HepG2 (cell line): ENCODE data around the gene CTIF. TPM values are rescaled to one million over a fixed set of nuclear protein-coding genes. Genes with fewer than 3 reads are reported as not detected.
A peak's percentile ranks its signal among the peaks of the same experiment; 100 is the strongest.

ENCODE experiments used
- ADNP ChIP-seq: sonication (generic); formaldehyde crosslinking; IDR thresholded peaks from 2 replicates; pipeline ENCODE4 v1.4.0; 2020; ENCODE audit warnings: missing genetic modification reagents
- AGO1 ChIP-seq: fragments of 200-400 bp; formaldehyde crosslinking; IDR thresholded peaks from 2 replicates; pipeline ENCODE4 v1.6.1; 2017; ENCODE audit warnings: mild to moderate bottlenecking, low read depth, low read length, moderate library complexity; ENCODE audit not compliant: poor library complexity, severe bottlenecking
- HMG20B ChIP-seq: conservative IDR thresholded peaks from 2 replicates; pipeline ENCODE4 v1.6.1; 2016; ENCODE audit warnings: missing genetic modification reagents, missing compliant biosample characterization
- KLF15 ChIP-seq: sonication (generic); formaldehyde crosslinking; IDR thresholded peaks from 2 replicates; pipeline ENCODE4 v1.8.1; 2023; ENCODE audit warnings: borderline replicate concordance, mild to moderate bottlenecking, inconsistent platforms, missing genetic modification reagents, mixed read lengths
- MYC ChIP-seq: sonication (generic); formaldehyde crosslinking; IDR thresholded peaks from 2 replicates; pipeline ENCODE4 v1.9.0; 2021; ENCODE audit warnings: missing genetic modification reagents, borderline replicate concordance
- PRPF4 ChIP-seq: fragments of 200-400 bp; formaldehyde crosslinking; IDR thresholded peaks from 2 replicates; pipeline ENCODE4 v1.6.1; 2016; ENCODE audit warnings: low read length, low read depth; ENCODE audit not compliant: poor library complexity, severe bottlenecking
- SRY ChIP-seq: sonication (generic); formaldehyde crosslinking; IDR thresholded peaks from 2 replicates; pipeline ENCODE4 v1.8.0; 2022; ENCODE audit warnings: mild to moderate bottlenecking, missing genetic modification reagents
- ZNF264 ChIP-seq: sonication (generic); formaldehyde crosslinking; IDR thresholded peaks from 2 replicates; pipeline ENCODE4 v1.4.0; 2020; ENCODE audit warnings: missing genetic modification reagents
- ZNF329 ChIP-seq: sonication (generic); formaldehyde crosslinking; IDR thresholded peaks from 2 replicates; pipeline ENCODE4 v1.9.0; 2021; ENCODE audit warnings: low read depth, mild to moderate bottlenecking, missing genetic modification reagents
- ZNF468 ChIP-seq: sonication (generic); formaldehyde crosslinking; IDR thresholded peaks from 2 replicates; pipeline ENCODE4 v1.8.0; 2022; ENCODE audit warnings: mild to moderate bottlenecking, moderate library complexity, missing genetic modification reagents
- ZNF547 ChIP-seq: sonication (generic); formaldehyde crosslinking; IDR thresholded peaks from 2 replicates; pipeline ENCODE4 v1.5.1; 2020; ENCODE audit warnings: mild to moderate bottlenecking, missing genetic modification reagents
- ZNF563 ChIP-seq: sonication (generic); formaldehyde crosslinking; IDR thresholded peaks from 2 replicates; pipeline ENCODE4 v1.8.0; 2022; ENCODE audit warnings: mild to moderate bottlenecking, moderate library complexity, missing genetic modification reagents
- ZNF749 ChIP-seq: sonication (generic); formaldehyde crosslinking; IDR thresholded peaks from 2 replicates; pipeline ENCODE4 v1.8.0; 2022; ENCODE audit warnings: mild to moderate bottlenecking, missing genetic modification reagents, moderate library complexity, borderline replicate concordance
- ZNF879 ChIP-seq: sonication (generic); formaldehyde crosslinking; IDR thresholded peaks from 2 replicates; pipeline ENCODE4 v1.8.1; 2023; ENCODE audit warnings: missing genetic modification reagents
- ZZZ3 ChIP-seq: sonication (generic); formaldehyde crosslinking; IDR thresholded peaks from 2 replicates; pipeline ENCODE4 v1.4.0; 2020; ENCODE audit warnings: missing genetic modification reagents, mild to moderate bottlenecking, borderline replicate concordance
- polyA plus RNA-seq, 8 experiments: library from polyadenylated mRNA; depleted of rRNA in 3 of 8; stranded (reverse) in 7 of 8; unstranded in 1 of 8; fragments of >200 nt; fragmentation: Illumina TruSeq in 4 of 8; extraction: Trizol in 4 of 8; gene quantifications; 2 replicates each; pipeline versions ENCODE4 v1.2.1 to v1.2.3, GENCODE V29; 2011 to 2016; ENCODE audit warnings: low read depth in 4 of 8, missing spikeins in 1 of 8, mixed read lengths in 1 of 8; ENCODE audit not compliant: insufficient read depth in 1 of 8
- total RNA-seq, 5 experiments: library from RNA; depleted of rRNA; stranded (reverse); fragments of >200 nt; fragmentation: Illumina TruSeq; extraction: Trizol; gene quantifications; 2 replicates each; pipeline ENCODE4 v1.2.3, GENCODE V29; 2016; ENCODE audit warnings: low read depth in 1 of 5
- TF ChIP-seq, protein P1 (sequence below): sonication (generic); formaldehyde crosslinking; IDR thresholded peaks from 2 replicates; pipeline ENCODE4 v1.4.0; 2020; ENCODE audit warnings: missing genetic modification reagents, mild to moderate bottlenecking, borderline replicate concordance
- TF ChIP-seq, protein P2 (sequence below), 2 experiments: sonication (generic) in 1 of 2; formaldehyde crosslinking in 1 of 2; IDR thresholded peaks; 2 replicates each; pipeline versions ENCODE4 v1.4.0 to v1.6.1; 2018 to 2020; ENCODE audit warnings: missing genetic modification reagents in 2 of 2, borderline replicate concordance in 1 of 2, low read depth in 1 of 2, mild to moderate bottlenecking in 1 of 2, missing biosample characterization in 1 of 2
- TF ChIP-seq, protein P3 (sequence below): sonication (generic); formaldehyde crosslinking; IDR thresholded peaks from 2 replicates; pipeline ENCODE4 v1.5.0; 2020; ENCODE audit warnings: missing genetic modification reagents, mild to moderate bottlenecking, borderline replicate concordance
- TF ChIP-seq, protein P4 (sequence below): sonication (generic); formaldehyde crosslinking; IDR thresholded peaks from 2 replicates; pipeline ENCODE4 v1.8.1; 2023; ENCODE audit warnings: mild to moderate bottlenecking, missing genetic modification reagents
- TF ChIP-seq, protein P5 (sequence below): fragments of 450-650 bp; IDR thresholded peaks from 2 replicates; pipeline ENCODE4 v1.6.1; 2016

The CTIF gene
- total and polyA plus RNA-seq, 2 of the 13 experiments (the other 11 are each of a cell fraction or from before 2014, with no cell fraction given) = 18.2 to 28.0 TPM

DNA sequence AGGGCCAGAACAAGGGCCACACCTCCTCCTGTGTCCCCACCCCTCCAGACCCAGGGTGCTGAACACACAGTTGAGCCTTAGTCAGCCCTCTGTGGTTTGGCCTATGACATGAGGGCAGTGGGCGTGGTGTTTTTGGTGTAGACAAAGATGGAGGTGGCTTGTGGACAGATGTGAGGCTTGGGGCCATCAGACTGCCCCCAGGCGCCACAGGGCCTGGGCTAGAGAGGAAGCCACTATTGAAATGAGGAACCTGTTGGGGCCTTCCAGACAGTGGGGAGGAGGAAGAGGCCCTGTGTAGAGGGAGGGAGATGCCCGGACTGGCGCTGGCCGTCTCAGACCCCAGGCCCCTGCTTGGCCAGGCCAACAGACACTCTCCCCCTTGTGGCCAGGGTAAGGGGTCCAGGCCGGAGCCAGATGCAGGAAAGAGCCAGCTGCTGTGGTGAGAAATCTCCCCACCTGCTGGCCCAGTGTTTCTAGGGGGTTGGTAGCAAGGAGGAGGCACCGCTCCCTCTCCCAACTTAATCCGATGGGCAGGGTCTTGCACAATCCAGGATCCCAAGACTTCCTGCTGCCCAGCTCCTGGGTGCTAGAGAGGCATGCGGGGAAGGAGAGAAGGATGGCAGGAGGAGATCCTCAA, 358.2 kb downstream of the CTIF start (continued):
- TF ChIP-seq, protein P1, sequence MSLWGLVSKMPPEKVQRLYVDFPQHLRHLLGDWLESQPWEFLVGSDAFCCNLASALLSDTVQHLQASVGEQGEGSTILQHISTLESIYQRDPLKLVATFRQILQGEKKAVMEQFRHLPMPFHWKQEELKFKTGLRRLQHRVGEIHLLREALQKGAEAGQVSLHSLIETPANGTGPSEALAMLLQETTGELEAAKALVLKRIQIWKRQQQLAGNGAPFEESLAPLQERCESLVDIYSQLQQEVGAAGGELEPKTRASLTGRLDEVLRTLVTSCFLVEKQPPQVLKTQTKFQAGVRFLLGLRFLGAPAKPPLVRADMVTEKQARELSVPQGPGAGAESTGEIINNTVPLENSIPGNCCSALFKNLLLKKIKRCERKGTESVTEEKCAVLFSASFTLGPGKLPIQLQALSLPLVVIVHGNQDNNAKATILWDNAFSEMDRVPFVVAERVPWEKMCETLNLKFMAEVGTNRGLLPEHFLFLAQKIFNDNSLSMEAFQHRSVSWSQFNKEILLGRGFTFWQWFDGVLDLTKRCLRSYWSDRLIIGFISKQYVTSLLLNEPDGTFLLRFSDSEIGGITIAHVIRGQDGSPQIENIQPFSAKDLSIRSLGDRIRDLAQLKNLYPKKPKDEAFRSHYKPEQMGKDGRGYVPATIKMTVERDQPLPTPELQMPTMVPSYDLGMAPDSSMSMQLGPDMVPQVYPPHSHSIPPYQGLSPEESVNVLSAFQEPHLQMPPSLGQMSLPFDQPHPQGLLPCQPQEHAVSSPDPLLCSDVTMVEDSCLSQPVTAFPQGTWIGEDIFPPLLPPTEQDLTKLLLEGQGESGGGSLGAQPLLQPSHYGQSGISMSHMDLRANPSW (CRISPR knock-in tag) = no peak
- no peak for TF ChIP-seq ZNF329 (CRISPR knock-in tag)
- TF ChIP-seq ZNF749 (CRISPR knock-in tag) = no peak
- TF ChIP-seq PRPF4 = no peak
- TF ChIP-seq, protein P2, sequence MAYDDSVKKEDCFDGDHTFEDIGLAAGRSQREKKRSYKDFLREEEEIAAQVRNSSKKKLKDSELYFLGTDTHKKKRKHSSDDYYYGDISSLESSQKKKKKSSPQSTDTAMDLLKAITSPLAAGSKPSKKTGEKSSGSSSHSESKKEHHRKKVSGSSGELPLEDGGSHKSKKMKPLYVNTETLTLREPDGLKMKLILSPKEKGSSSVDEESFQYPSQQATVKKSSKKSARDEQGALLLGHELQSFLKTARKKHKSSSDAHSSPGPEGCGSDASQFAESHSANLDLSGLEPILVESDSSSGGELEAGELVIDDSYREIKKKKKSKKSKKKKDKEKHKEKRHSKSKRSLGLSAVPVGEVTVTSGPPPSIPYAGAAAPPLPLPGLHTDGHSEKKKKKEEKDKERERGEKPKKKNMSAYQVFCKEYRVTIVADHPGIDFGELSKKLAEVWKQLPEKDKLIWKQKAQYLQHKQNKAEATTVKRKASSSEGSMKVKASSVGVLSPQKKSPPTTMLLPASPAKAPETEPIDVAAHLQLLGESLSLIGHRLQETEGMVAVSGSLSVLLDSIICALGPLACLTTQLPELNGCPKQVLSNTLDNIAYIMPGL (CRISPR knock-in tag; IDR thresholded peaks at IDR 0.05; ENCODE audit: borderline replicate concordance in 1 of 2, low read depth in 1 of 2) = peak; percentile 79 to 85; a peak in 3 of 4 replicates
- TF ChIP-seq, protein P3, sequence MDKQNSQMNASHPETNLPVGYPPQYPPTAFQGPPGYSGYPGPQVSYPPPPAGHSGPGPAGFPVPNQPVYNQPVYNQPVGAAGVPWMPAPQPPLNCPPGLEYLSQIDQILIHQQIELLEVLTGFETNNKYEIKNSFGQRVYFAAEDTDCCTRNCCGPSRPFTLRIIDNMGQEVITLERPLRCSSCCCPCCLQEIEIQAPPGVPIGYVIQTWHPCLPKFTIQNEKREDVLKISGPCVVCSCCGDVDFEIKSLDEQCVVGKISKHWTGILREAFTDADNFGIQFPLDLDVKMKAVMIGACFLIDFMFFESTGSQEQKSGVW (CRISPR knock-in tag) = no peak
- TF ChIP-seq, protein P4, sequence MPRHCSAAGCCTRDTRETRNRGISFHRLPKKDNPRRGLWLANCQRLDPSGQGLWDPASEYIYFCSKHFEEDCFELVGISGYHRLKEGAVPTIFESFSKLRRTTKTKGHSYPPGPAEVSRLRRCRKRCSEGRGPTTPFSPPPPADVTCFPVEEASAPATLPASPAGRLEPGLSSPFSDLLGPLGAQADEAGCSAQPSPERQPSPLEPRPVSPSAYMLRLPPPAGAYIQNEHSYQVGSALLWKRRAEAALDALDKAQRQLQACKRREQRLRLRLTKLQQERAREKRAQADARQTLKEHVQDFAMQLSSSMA (CRISPR knock-in tag) = no peak
- TF ChIP-seq HMG20B (CRISPR knock-in tag) = 0 out of 2 replicates have a peak, but pooled peaks have one; percentile 18
- no peak for TF ChIP-seq ZNF264
- TF ChIP-seq, protein P5, sequence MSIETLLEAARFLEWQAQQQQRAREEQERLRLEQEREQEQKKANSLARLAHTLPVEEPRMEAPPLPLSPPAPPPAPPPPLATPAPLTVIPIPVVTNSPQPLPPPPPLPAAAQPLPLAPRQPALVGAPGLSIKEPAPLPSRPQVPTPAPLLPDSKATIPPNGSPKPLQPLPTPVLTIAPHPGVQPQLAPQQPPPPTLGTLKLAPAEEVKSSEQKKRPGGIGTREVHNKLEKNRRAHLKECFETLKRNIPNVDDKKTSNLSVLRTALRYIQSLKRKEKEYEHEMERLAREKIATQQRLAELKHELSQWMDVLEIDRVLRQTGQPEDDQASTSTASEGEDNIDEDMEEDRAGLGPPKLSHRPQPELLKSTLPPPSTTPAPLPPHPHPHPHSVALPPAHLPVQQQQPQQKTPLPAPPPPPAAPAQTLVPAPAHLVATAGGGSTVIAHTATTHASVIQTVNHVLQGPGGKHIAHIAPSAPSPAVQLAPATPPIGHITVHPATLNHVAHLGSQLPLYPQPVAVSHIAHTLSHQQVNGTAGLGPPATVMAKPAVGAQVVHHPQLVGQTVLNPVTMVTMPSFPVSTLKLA = no peak
- TF ChIP-seq ZNF547 (CRISPR knock-in tag) = peak; percentile 30; the same call in 1 of the 2 replicates
- TF ChIP-seq ZNF468 (CRISPR knock-in tag) = no peak
- TF ChIP-seq MYC (CRISPR knock-in tag) = peak; percentile 60; the same call in 1 of the 2 replicates
- TF ChIP-seq ZZZ3 = no peak; the same call in 1 of the 2 replicates
- TF ChIP-seq ZNF879 (CRISPR knock-in tag) = no peak
- no peak for TF ChIP-seq AGO1
- 0 out of 2 replicates have a peak, but pooled peaks have one; percentile 42 for TF ChIP-seq ZNF563 (CRISPR knock-in tag)
- no peak for TF ChIP-seq KLF15 (CRISPR knock-in tag)
- TF ChIP-seq SRY (CRISPR knock-in tag) = no peak
- TF ChIP-seq ADNP (CRISPR knock-in tag) = no peak
